Stimulated activated naive CD8-positive, alpha-beta T cell treated with anti-CD3 and anti-CD28 coated beads, Interleukin-15, amount 100 ng/mL, for 72 hours (primary cell): ENCODE measurements around the gene DPF3.

Source experiments
- ATAC-seq: fragments of 150-1000 bp; cut with Tn5 transposase; 2 replicates; pipeline ENCODE4 v1.10.0; 2021; ENCODE audit warnings: mild to moderate bottlenecking, moderate library complexity
- DNase-seq, 2 donors: peaks; one replicate each; pipeline ENCODE4 v3.0.0; 2021 to 2022
- H3K27ac Mint-ChIP-seq, 2 donors: one replicate each; pipeline ENCODE4 v1.8.0; 2022; ENCODE audit warnings: mild to moderate bottlenecking in 2 of 2, mixed read lengths in 2 of 2, moderate library complexity in 2 of 2
- H3K27me3 Mint-ChIP-seq: one replicate; pipeline ENCODE4 v1.8.0; 2022; ENCODE audit warnings: mixed read lengths
- H3K4me1 Mint-ChIP-seq: one replicate; pipeline ENCODE4 v1.8.0; 2022; ENCODE audit warnings: mild to moderate bottlenecking, mixed read lengths
- H3K4me3 Mint-ChIP-seq, 2 donors: one replicate each; pipeline ENCODE4 v1.8.0; 2022; ENCODE audit warnings: mild to moderate bottlenecking in 2 of 2, mixed read lengths in 2 of 2, moderate library complexity in 1 of 2
- H3K9me3 Mint-ChIP-seq, 2 donors: one replicate each; pipeline ENCODE4 v1.8.0; 2022; ENCODE audit warnings: mixed read lengths in 2 of 2

Gene DPF3

DNA sequence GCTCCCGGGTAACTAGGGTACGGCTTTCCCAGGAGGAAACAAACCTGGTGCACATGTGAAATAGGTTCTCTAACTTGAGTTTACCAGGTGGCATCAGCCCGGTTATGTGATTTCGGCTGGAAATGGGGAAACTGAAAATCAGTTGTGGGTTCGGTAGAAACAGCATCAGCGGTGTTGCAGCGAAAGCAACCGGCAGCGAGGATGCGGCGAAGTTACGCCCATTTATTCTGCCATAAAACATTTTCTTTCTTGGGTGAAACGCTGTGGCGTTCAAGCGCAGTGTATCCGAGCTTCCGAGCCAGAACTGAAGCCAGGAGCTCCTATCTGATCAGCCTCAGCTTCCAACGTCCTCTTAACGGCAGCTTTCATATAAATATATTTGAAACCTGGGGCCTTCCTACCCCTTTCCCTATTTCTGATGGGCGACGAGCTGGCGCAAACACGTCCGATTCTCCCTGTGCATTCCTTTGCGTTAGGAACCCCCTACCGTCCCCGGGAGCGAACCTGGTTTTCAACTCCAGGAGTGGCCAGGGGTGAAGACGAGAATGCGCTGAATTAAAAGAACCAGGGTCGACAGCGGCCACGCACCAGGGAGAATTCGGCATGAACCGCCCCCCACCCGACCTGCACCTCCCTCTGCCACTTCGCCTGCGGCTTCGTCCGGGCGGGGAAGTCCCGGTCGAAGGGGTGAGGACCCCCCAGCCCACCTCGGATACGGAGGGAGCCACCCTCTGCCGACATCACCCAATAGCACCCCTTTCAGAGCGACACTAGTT lies 1.6 kb downstream of the DPF3 start:
- Mint-ChIP-seq H3K4me1 (peaks cover 17% of the 10 kb centered on the region), H3K9me3 (peaks cover 0 to 1% of the 10 kb centered on the region in 2 donors), H3K27me3 (peaks cover 50% of the 10 kb centered on the region), H3K4me3 (peak overlapping the region; percentile 83 to 96), H3K27ac (peak overlapping the region in 1 of 2 donors; percentile 66)
- DNase-seq (peak; percentile 24 to 28), ATAC-seq (no peak)

DNA sequence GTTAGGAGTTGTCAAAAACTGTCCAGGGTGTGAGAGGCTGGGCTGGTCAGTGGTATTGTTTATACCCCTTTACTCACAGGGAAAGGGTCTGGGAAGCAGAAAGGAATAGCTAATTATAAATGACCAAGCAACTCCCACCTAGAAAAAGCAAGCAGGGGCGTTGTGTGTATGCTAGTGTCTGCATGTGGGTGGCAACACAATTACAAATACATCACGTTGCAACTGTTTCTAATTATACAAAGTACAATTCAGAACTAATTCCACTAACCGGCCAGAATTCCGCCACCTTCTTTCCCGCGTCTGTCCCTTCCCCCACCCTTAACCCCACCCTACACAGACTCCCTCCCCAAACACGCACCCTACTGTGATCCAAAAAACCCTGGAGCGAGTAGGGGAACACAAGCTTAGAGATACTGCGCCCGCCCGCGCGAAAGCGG lies 2.2 kb downstream of the DPF3 start:
- peaks cover 17% of the 10 kb centered on the region for H3K4me1 Mint-ChIP-seq
- peaks cover 0 to 7% of the 10 kb centered on the region in 2 donors for H3K9me3 Mint-ChIP-seq
- no peak for ATAC-seq
- H3K4me3 Mint-ChIP-seq, result peak overlapping the region; percentile 83 to 96
- H3K27me3 Mint-ChIP-seq, result peaks cover 44% of the 10 kb centered on the region
- no peak overlapping the region for H3K27ac Mint-ChIP-seq
- DNase-seq, result no peak

DNA sequence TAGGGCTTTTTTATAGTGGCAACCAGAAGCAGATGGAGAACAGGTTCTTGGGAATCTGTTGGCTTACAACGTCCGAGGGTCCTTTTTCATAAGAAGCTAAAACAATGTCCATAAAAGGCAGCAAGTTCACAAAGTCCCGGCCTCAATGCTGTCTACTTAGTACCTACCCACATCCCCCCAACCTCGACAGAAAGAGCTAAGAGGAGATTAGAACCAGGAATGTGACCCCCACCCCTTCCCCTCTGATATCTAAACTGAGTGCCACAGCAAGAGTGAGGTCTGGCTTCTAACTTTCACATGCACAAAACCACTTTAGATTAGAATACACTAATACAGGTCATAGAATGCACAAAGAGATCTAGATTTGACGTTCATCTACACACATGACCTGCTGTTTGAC lies 4.5 kb downstream of the DPF3 start:
- DNase-seq (no peak), ATAC-seq (no peak)
- Mint-ChIP-seq H3K4me1 (peaks cover 12% of the 10 kb centered on the region), H3K27ac (no peak overlapping the region), H3K4me3 (no peak overlapping the region), H3K27me3 (peaks cover 27% of the 10 kb centered on the region), H3K9me3 (peaks cover 0 to 7% of the 10 kb centered on the region in 2 donors)

DNA sequence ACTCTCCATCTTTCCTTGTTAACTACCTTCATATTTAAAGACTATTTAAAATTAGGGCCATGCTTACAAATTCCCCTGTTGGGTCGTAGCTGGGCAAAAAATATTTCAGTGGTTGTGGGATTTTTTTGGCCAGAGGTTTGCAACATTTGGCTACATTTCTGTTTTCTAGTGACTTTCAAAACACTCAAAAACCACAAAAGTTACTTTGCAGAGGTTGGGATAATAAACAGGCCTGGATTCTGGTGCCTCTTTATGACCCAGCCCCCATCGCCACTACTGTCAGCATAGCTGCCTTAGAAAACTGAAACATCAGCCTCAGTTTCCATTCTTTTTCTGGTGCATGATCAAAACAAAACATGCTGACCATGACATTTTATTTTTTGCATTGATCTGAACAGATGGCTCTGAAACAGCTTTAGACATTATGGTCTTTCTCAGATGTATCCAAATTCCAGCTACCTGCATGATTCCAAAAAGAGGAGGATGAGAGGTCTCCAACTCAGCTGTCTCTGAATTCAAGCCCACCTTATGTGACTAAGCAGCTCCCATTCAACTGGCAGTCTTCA lies 5.2 kb downstream of the DPF3 start:
- ATAC-seq (no peak), DNase-seq (no peak)
- Mint-ChIP-seq H3K27ac (no peak overlapping the region), H3K4me3 (no peak overlapping the region), H3K4me1 (peaks cover 15% of the 10 kb centered on the region), H3K9me3 (peaks cover 0 to 7% of the 10 kb centered on the region in 2 donors), H3K27me3 (peaks cover 24% of the 10 kb centered on the region)

DNA sequence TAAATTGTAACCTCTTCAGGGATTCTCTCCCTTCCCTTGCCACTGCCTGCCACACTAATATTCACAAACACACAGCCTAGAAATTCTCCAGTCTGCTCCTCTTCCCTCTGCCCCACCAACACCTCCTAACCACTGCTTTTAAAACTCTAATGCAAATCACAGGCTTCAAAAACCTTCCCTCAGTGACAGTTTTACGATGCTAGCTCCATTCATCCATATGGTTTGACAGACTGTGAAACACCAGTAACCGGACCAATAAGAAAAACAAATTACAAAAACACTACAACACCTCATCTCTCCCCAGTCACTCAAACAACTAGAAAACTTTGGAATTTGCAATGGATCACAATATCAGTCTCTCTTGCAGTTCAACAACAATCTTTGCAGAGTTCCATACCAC lies 5.7 kb downstream of the DPF3 start:
- no peak overlapping the region for H3K27ac Mint-ChIP-seq
- peaks cover 0 to 7% of the 10 kb centered on the region in 2 donors for H3K9me3 Mint-ChIP-seq
- ATAC-seq (no peak), DNase-seq (no peak)
- peaks cover 20% of the 10 kb centered on the region for H3K4me1 Mint-ChIP-seq
- no peak overlapping the region for H3K4me3 Mint-ChIP-seq
- peaks cover 24% of the 10 kb centered on the region for H3K27me3 Mint-ChIP-seq

DNA sequence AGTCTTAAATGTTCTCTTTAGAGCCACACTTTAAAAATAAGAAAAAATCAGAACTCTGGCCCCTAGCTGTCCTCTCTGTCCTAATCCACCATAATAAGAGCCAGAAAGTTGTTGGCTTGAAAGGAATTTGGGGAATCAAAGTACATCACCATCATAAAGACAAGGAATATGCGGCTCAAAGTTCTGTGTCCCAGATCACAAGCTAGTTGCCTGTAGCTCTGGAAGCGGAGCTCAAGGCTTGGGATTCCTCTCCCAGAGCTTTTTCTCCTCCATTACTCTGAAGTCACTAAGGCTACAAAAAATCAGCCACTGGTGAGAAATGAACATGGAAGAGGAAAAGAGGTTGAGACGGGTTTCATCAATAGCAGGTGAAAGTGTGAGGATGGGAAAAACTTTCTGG lies 6.4 kb downstream of the DPF3 start:
- peaks cover 20% of the 10 kb centered on the region for H3K4me1 Mint-ChIP-seq
- H3K27ac Mint-ChIP-seq, result no peak overlapping the region
- ATAC-seq, result no peak
- H3K4me3 Mint-ChIP-seq, result no peak overlapping the region
- H3K9me3 Mint-ChIP-seq, result peaks cover 0 to 7% of the 10 kb centered on the region in 2 donors
- no peak for DNase-seq
- peaks cover 24% of the 10 kb centered on the region for H3K27me3 Mint-ChIP-seq

DNA sequence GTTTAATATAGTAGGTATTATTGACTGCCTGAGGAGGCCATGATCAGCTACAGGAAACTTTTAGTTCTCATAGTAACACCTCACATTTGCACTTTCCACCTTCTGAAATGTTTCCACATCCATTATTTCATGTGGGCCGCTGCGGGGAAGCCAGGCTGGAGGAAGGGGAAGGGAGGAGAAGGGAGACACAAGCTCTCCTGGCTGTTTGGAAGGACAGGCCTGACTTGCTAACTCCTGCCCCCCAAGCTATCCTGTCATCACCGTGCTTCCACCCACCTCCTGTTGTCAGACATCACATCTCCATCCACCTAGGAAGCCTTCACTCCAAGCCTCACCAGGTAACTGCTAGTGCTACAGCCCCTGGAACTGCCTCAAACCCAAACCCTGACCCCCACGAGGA lies 9.5 kb downstream of the DPF3 start:
- H3K4me3 Mint-ChIP-seq, result no peak overlapping the region
- peaks cover 0 to 7% of the 10 kb centered on the region in 2 donors for H3K9me3 Mint-ChIP-seq
- peaks cover 42% of the 10 kb centered on the region for H3K4me1 Mint-ChIP-seq
- H3K27me3 Mint-ChIP-seq, result peaks cover 8% of the 10 kb centered on the region
- no peak overlapping the region for H3K27ac Mint-ChIP-seq
- DNase-seq, result no peak
- ATAC-seq, result no peak

DNA sequence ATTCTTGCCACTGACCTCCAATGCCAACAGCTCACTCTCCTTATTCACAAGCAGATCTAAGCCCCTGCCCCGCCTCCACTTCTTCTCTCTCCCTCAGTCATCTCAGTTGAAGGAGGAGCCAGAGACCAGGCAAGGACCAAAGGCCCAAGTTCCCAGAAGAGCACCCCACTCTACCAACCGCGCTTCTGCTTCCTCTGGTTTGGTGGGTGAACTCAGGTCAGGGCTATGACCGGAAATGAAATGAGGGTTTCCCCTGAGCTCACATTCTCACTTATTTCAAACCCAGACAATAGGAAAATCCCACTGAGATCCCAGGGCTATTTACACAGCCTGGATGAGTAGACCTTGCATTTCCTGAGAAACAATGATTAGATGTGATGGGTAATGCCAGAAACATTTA lies 9.9 kb downstream of the DPF3 start:
- DNase-seq (peak in 1 of 2 donors; percentile 67), ATAC-seq (peak; percentile 96)
- Mint-ChIP-seq H3K4me1 (peaks cover 43% of the 10 kb centered on the region), H3K27ac (peak overlapping the region in 1 of 2 donors; percentile 42), H3K4me3 (peak overlapping the region; percentile 9 to 21), H3K9me3 (peaks cover 0 to 7% of the 10 kb centered on the region in 2 donors), H3K27me3 (peaks cover 8% of the 10 kb centered on the region)

DNA sequence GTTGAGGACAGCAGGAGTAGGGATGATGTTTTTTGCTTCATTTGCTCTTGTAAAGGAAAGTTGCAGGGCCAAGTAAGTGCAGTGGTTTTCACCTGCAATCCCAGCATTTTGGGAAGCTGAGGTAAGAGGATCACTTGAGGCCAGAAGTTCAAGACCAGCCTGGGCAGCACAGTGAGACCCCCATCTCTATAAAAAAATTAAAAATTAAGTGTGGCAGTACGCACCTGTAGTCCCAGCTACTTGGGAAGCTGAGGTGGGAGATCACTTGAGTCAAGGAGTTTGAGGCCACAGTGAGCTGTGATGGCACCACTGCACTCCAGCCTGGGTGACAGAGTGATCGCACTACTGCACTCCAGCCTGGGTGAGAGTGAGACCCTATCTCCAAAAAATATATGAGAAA lies 10.8 kb downstream of the DPF3 start:
- ATAC-seq (no peak), DNase-seq (no peak)
- Mint-ChIP-seq H3K27me3 (peaks cover 4% of the 10 kb centered on the region), H3K27ac (peak overlapping the region in 1 of 2 donors; percentile 13), H3K4me3 (no peak overlapping the region), H3K9me3 (peaks cover 0 to 7% of the 10 kb centered on the region in 2 donors), H3K4me1 (peaks cover 43% of the 10 kb centered on the region)

DNA sequence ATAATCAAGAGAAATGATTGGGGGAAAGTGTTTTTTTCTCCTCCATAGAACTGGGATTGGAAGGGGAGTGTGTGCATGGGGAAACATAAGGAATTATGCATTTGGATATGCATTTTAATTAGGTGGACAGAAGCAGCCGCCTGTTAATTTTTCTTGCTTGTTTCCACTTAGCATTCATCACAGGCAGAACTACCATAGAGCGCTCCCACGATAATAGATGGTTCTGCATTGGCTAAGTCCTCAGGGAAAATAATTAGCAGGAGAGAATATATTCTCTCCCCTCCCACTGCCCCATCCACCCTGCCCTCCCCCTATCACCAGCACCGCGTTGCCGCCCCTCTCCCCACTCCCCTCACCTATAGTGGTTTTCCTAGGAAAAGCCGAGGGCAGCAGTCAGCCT lies 11.4 kb downstream of the DPF3 start:
- DNase-seq (no peak), ATAC-seq (no peak)
- peaks cover 43% of the 10 kb centered on the region for H3K4me1 Mint-ChIP-seq
- H3K9me3 Mint-ChIP-seq, result peaks cover 0 to 7% of the 10 kb centered on the region in 2 donors
- no peaks in the 10 kb centered on the region for H3K27me3 Mint-ChIP-seq
- no peak overlapping the region for H3K27ac Mint-ChIP-seq
- no peak overlapping the region for H3K4me3 Mint-ChIP-seq

DNA sequence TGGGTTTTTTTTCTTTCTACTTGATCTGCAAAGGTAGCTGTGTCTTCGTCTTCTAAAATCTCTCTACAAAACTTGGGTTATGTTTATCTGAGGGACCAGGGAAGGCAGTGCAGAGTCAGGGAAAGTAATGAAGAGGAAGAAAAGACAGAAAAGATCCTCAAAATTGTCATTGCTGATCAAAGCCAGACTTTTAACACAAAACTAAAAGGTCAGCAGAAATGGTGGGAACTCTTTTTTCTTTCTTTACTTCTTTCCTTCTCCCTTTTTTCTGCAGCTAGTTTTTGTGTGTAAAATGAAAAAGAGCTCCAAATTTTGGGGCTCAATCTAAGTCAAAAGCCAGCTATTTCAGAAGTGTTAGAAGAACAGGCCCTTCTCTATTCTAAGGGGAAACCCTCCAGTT lies 11.9 kb downstream of the DPF3 start:
- Mint-ChIP-seq H3K9me3 (peaks cover 0 to 3% of the 10 kb centered on the region in 2 donors), H3K27ac (no peak overlapping the region), H3K27me3 (no peaks in the 10 kb centered on the region), H3K4me1 (peaks cover 43% of the 10 kb centered on the region), H3K4me3 (no peak overlapping the region)
- ATAC-seq (no peak), DNase-seq (no peak)

DNA sequence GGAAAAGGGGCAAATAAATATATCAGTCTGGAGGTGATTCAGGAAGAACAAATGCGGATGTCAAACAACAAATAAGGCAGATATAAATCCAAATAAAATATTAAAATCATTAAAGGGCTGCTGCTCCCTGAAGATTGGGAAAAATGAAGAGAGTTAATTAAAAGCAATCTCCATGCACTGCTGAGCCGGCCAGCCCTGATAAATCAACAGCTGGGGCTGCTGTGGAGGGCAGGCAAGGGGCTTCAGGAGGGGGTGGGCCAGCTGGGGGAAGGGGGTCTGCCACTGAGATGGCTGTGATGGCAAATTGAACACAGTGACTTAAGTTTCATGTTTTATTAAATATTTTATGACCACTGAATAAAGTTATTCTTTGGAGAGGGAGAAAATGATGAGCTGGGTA lies 12.4 kb downstream of the DPF3 start:
- H3K27ac Mint-ChIP-seq, result peak overlapping the region in 1 of 2 donors; percentile 70
- ATAC-seq (no peak), DNase-seq (no peak)
- peaks cover 43% of the 10 kb centered on the region for H3K4me1 Mint-ChIP-seq
- H3K27me3 Mint-ChIP-seq, result no peaks in the 10 kb centered on the region
- H3K9me3 Mint-ChIP-seq, result no peaks in the 10 kb centered on the region
- no peak overlapping the region for H3K4me3 Mint-ChIP-seq

DNA sequence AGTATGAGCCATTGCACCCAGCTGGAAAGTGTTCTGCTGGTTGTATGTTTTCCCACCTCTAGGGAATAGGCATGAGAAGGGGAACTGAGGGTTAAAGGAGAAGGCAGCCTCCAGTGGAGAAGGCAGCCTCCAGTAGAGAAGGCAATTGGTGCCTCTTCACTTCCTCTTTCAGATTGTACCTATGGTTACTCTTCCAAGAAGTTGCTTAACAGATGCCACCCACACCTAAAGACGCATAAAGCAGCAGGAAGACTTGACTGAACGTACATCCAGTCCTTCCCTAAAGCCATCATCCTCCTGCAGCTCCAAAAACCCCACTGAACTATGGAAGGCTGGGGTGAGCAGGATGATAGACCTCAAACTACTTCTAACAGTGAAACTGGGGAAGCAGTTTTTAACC lies 13.1 kb downstream of the DPF3 start:
- no peaks in the 10 kb centered on the region for H3K9me3 Mint-ChIP-seq
- H3K4me3 Mint-ChIP-seq, result peak overlapping the region in 1 of 2 donors; percentile 35
- H3K27me3 Mint-ChIP-seq, result no peaks in the 10 kb centered on the region
- no peak for ATAC-seq
- peaks cover 43% of the 10 kb centered on the region for H3K4me1 Mint-ChIP-seq
- no peak for DNase-seq
- H3K27ac Mint-ChIP-seq, result peak overlapping the region in 1 of 2 donors; percentile 70

DNA sequence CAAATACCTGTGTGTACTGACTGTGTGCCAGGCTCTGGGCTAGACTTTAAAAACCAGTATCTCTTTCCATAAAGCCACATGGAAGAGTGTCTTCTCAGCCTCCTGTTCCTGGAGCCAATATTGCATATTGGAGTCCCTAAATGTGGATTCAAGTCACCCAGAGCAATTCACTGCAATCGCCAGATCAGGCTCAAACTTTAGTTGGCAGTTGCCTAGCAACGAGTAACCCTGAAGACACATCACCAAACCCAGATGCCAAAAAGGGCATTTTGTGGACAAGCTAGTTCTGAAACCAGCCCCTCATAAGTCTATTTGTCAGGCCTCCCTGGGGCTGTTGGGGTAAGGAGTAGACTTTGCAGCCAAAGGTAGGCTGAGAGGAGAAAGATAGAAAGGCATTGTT lies 13.7 kb downstream of the DPF3 start:
- no peaks in the 10 kb centered on the region for H3K9me3 Mint-ChIP-seq
- no peak for DNase-seq
- H3K27ac Mint-ChIP-seq, result no peak overlapping the region
- H3K4me1 Mint-ChIP-seq, result peaks cover 43% of the 10 kb centered on the region
- no peak for ATAC-seq
- H3K4me3 Mint-ChIP-seq, result no peak overlapping the region
- no peaks in the 10 kb centered on the region for H3K27me3 Mint-ChIP-seq

DNA sequence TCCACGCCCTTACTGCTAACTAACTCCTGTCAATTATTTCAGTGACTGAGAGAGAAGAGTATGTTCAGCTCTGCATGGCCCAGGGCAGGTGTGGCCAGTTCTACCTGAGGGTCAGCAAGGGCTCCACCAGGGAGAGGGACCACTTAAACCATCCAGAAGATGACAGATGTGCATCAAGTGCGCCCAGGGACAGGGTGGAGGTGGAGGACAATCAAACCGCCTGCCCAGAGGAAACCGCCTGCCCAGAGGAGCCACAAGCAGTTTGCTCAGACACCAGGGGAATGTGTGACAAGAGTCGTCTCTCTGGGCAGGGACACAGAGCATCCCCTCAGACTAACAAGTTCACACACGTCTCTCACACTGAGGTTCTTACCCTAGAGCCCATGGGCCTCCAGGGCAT lies 14.5 kb downstream of the DPF3 start:
- ATAC-seq (no peak), DNase-seq (no peak)
- Mint-ChIP-seq H3K27ac (no peak overlapping the region), H3K4me1 (peaks cover 40% of the 10 kb centered on the region), H3K9me3 (peaks cover 0 to 5% of the 10 kb centered on the region in 2 donors), H3K27me3 (peaks cover 6% of the 10 kb centered on the region), H3K4me3 (no peak overlapping the region)

DNA sequence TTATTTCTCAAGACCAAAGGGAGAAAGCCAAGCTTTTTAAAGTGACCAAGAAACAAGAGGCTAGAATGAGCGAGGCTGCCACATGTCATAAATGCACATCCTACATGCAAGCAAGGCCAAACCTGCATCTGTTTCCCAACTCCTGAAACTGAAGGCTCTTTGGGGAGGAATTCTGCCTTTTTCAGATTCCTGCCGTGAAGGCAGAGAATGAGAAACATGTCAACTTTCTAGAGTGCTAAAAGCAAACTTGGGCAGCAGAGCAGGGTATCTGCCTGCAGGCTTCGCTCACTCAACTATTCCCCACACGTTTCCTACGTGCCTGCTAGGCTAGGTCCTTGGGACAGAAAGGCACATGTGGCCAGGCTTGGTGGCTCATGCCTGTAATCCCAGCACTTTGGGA lies 15.2 kb downstream of the DPF3 start:
- no peak overlapping the region for H3K4me3 Mint-ChIP-seq
- peaks cover 33% of the 10 kb centered on the region for H3K4me1 Mint-ChIP-seq
- no peak overlapping the region for H3K27ac Mint-ChIP-seq
- peaks cover 0 to 7% of the 10 kb centered on the region in 2 donors for H3K9me3 Mint-ChIP-seq
- ATAC-seq (no peak), DNase-seq (no peak)
- peaks cover 7% of the 10 kb centered on the region for H3K27me3 Mint-ChIP-seq
